ENCODE measurements around the gene COL5A1.

COL5A1 gene

GRCh38 chr9:134650431-134651190, 9.0 kb downstream of the COL5A1 start:
- no CpG with 5 or more reads among the region's 26 CpGs for WGBS (ENCODE audit: insufficient coverage, insufficient read length)
- H3K4me3 ChIP-seq (ENCODE audit: low read length) = no peak overlapping the region
- H3K4me1 ChIP-seq (ENCODE audit: control insufficient read depth, insufficient read depth, low read length) = no peaks in the 10 kb centered on the region
- no peaks in the 10 kb centered on the region for H3K36me3 ChIP-seq (ENCODE audit: control insufficient read depth, insufficient read depth, low read length)
- no peaks in the 10 kb centered on the region for H3K27me3 ChIP-seq (ENCODE audit: control insufficient read depth, insufficient read depth, low read length)
- DNase-seq (ENCODE audit: low read depth, low spot score) = no peak
- H3K27ac ChIP-seq (ENCODE audit: low read length) = no peak overlapping the region
- no peaks in the 10 kb centered on the region for H3K9me3 ChIP-seq (ENCODE audit: control insufficient read depth, insufficient read depth, low read length)

- no peak for DNase-seq (ENCODE audit: low read depth, low spot score)
- H3K4me3 ChIP-seq (ENCODE audit: low read length) = no peak overlapping the region
- no peaks in the 10 kb centered on the region for H3K36me3 ChIP-seq (ENCODE audit: control insufficient read depth, insufficient read depth, low read length)
- H3K27ac ChIP-seq (ENCODE audit: low read length) = no peak overlapping the region
- H3K4me1 ChIP-seq (ENCODE audit: control insufficient read depth, insufficient read depth, low read length) = no peaks in the 10 kb centered on the region
- no peaks in the 10 kb centered on the region for H3K27me3 ChIP-seq (ENCODE audit: control insufficient read depth, insufficient read depth, low read length)
- H3K9me3 ChIP-seq (ENCODE audit: control insufficient read depth, insufficient read depth, low read length) = no peaks in the 10 kb centered on the region
- WGBS (ENCODE audit: insufficient coverage, insufficient read length) = no CpG with 5 or more reads among the region's 10 CpGs
Observed at GRCh38 chr9:134651226-134651905, 9.8 kb downstream of the COL5A1 start.

GRCh38 chr9:134652291-134653225, 11.0 kb downstream of the COL5A1 start:
- Histone ChIP-seq H3K4me1 (ENCODE audit: control insufficient read depth, insufficient read depth, low read length) (no peaks in the 10 kb centered on the region), H3K27ac (ENCODE audit: low read length) (no peak overlapping the region), H3K36me3 (ENCODE audit: control insufficient read depth, insufficient read depth, low read length) (no peaks in the 10 kb centered on the region), H3K9me3 (ENCODE audit: control insufficient read depth, insufficient read depth, low read length) (no peaks in the 10 kb centered on the region), H3K4me3 (ENCODE audit: low read length) (no peak overlapping the region), H3K27me3 (ENCODE audit: control insufficient read depth, insufficient read depth, low read length) (no peaks in the 10 kb centered on the region)
- no peak for DNase-seq (ENCODE audit: low read depth, low spot score)
- WGBS (ENCODE audit: insufficient coverage, insufficient read length) = no CpG with 5 or more reads among the region's 28 CpGs

DNA sequence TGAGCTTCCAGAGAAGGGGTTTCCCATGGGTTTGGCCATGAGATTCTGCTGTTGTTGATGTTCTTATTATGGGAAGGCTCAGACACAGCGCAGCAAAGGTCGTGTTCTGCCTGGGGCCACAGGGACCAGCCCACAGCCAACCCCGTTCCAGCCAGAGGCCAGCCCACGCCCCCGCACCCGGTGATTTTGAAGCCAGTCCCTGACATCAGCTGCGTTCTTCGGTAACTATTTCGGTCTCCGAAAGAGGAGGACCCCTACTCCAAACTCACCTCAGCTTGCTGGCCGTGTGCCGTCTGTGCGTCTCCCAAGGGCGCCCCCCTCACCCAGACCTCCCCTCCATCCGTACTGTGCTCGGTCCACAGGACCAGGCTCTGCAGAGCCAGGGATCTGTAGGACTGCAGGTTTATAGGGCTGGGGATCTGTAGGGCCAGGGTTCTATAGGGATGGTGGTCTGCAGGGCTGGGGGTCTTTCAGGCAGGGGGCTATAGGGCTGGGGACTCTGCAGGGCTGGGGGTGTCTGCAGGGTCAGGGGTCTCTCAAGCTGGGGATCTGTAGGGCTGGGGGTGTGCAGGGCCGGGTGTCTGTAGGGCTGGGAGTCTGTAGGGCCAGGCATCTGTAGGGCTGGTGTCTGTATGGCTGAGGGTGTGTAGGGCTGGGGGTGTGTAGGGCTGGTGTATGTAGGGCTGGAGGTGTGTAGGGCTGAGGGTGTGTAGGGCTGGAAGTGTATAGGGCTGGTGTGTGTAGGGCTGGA, 11.8 kb downstream of the COL5A1 start:
- H3K4me3 ChIP-seq (ENCODE audit: low read length) = no peak overlapping the region
- no peaks in the 10 kb centered on the region for H3K9me3 ChIP-seq (ENCODE audit: control insufficient read depth, insufficient read depth, low read length)
- WGBS (ENCODE audit: insufficient coverage, insufficient read length) = no CpG with 5 or more reads among the region's 17 CpGs
- no peaks in the 10 kb centered on the region for H3K27me3 ChIP-seq (ENCODE audit: control insufficient read depth, insufficient read depth, low read length)
- DNase-seq (ENCODE audit: low read depth, low spot score) = no peak
- no peaks in the 10 kb centered on the region for H3K36me3 ChIP-seq (ENCODE audit: control insufficient read depth, insufficient read depth, low read length)
- H3K4me1 ChIP-seq (ENCODE audit: control insufficient read depth, insufficient read depth, low read length) = peaks cover 4% of the 10 kb centered on the region; the same call in 1 of the 2 replicates
- no peak overlapping the region for H3K27ac ChIP-seq (ENCODE audit: low read length)

- no peak overlapping the region for H3K4me3 ChIP-seq (ENCODE audit: low read length)
- no CpG with 5 or more reads among the region's 11 CpGs for WGBS (ENCODE audit: insufficient coverage, insufficient read length)
- H3K36me3 ChIP-seq (ENCODE audit: control insufficient read depth, insufficient read depth, low read length) = no peaks in the 10 kb centered on the region
- H3K27me3 ChIP-seq (ENCODE audit: control insufficient read depth, insufficient read depth, low read length) = no peaks in the 10 kb centered on the region
- no peak overlapping the region for H3K27ac ChIP-seq (ENCODE audit: low read length)
- H3K9me3 ChIP-seq (ENCODE audit: control insufficient read depth, insufficient read depth, low read length) = no peaks in the 10 kb centered on the region
- peaks cover 5% of the 10 kb centered on the region; the same call in 1 of the 2 replicates for H3K4me1 ChIP-seq (ENCODE audit: control insufficient read depth, insufficient read depth, low read length)
- no peak for DNase-seq (ENCODE audit: low read depth, low spot score)
Observed at GRCh38 chr9:134655101-134655500, 13.5 kb downstream of the COL5A1 start.

GRCh38 chr9:134655586-134656333, 14.2 kb downstream of the COL5A1 start:
- H3K36me3 ChIP-seq (ENCODE audit: control insufficient read depth, insufficient read depth, low read length) = no peaks in the 10 kb centered on the region
- no peaks in the 10 kb centered on the region for H3K9me3 ChIP-seq (ENCODE audit: control insufficient read depth, insufficient read depth, low read length)
- no peaks in the 10 kb centered on the region for H3K27me3 ChIP-seq (ENCODE audit: control insufficient read depth, insufficient read depth, low read length)
- H3K27ac ChIP-seq (ENCODE audit: low read length) = no peak overlapping the region
- DNase-seq (ENCODE audit: low read depth, low spot score) = no peak
- H3K4me1 ChIP-seq (ENCODE audit: control insufficient read depth, insufficient read depth, low read length) = peaks cover 5% of the 10 kb centered on the region; the same call in 1 of the 2 replicates
- no CpG with 5 or more reads among the region's 10 CpGs for WGBS (ENCODE audit: insufficient coverage, insufficient read length)
- H3K4me3 ChIP-seq (ENCODE audit: low read length) = no peak overlapping the region

DNA sequence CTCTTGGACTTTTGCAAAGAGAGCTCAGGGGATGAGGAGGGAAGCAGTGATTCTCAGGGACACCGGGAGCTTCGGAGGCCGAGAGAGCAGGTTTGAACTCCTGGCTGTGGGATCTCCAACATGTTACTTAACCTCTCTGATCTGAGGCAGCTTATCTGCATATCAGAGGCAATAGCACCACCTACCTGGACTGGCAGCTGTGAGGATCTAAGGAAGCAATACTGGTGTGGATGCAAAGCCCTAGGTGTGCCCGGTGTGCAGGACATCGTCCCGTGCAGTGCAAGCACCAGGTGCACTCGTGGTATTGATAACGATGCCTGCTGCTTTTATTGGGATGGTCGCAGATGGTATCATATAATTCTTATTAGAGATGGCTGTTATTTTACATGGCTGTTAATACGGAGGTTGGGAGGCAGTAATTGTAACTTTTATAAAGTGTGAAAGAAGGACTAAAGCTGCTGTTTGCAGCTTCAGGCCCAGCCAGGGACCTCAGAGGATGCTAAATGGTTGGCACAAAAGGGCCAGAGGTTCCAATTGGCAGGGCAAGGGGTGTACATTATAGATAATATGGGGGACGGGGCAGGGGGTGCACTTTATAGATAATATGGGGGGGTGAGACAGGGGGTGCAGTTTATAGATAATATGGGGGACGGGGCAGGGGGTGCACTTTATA, 14.9 kb downstream of the COL5A1 start:
- Histone ChIP-seq H3K27ac (ENCODE audit: low read length) (no peak overlapping the region), H3K4me1 (ENCODE audit: control insufficient read depth, insufficient read depth, low read length) (peaks cover 5% of the 10 kb centered on the region; the same call in 1 of the 2 replicates), H3K9me3 (ENCODE audit: control insufficient read depth, insufficient read depth, low read length) (no peaks in the 10 kb centered on the region), H3K4me3 (ENCODE audit: low read length) (no peak overlapping the region), H3K36me3 (ENCODE audit: control insufficient read depth, insufficient read depth, low read length) (no peaks in the 10 kb centered on the region), H3K27me3 (ENCODE audit: control insufficient read depth, insufficient read depth, low read length) (no peaks in the 10 kb centered on the region)
- DNase-seq (ENCODE audit: low read depth, low spot score) = no peak
- no CpG with 5 or more reads among the region's 12 CpGs for WGBS (ENCODE audit: insufficient coverage, insufficient read length)

DNA sequence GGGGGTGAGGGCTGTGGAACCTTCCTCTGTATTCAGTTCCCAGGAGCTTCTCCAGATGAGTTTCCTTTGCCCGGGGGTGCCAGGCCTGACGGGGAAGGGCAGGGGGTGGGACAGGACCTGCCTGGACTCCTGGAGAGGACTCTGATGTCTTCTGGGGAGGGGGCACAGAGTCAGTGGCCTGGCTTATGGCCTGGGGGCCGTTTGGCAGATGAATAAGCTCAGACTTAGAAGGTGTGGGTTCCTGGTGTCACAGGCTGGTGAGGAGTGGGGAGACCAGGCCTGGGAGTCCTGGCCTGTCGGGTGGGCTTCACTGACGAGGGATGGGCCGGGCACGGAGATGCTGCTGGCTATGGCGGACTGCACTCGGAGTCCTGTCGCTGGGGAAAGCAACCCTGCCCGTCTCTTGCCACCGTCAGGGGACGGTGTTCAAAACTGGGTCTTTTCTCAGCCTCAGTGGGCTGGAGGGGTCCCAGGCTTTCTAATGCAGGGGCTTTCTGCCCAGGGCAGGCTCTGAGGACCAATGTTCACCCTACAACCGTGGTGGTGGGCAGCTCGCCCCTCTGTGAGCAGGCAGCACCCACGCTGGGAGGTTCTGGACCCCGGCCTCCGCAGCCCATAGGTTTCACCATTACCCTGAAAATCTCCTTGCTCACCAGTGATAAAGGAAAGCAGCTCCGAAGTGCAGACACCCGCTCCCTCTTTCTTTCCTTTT, 16.2 kb downstream of the COL5A1 start:
- Histone ChIP-seq H3K36me3 (ENCODE audit: control insufficient read depth, insufficient read depth, low read length) (no peaks in the 10 kb centered on the region), H3K4me1 (ENCODE audit: control insufficient read depth, insufficient read depth, low read length) (peaks cover 5% of the 10 kb centered on the region; the same call in 1 of the 2 replicates), H3K27me3 (ENCODE audit: control insufficient read depth, insufficient read depth, low read length) (no peaks in the 10 kb centered on the region), H3K9me3 (ENCODE audit: control insufficient read depth, insufficient read depth, low read length) (no peaks in the 10 kb centered on the region), H3K4me3 (ENCODE audit: low read length) (no peak overlapping the region), H3K27ac (ENCODE audit: low read length) (no peak overlapping the region)
- WGBS (ENCODE audit: insufficient coverage, insufficient read length) = no CpG with 5 or more reads among the region's 20 CpGs
- no peak for DNase-seq (ENCODE audit: low read depth, low spot score)

Data from iPS DF 6.9 (cell line).